Sigmoid colon (tissue), 7 donors: ENCODE data around the gene CCDC138. TPM values are rescaled to one million over a fixed set of nuclear protein-coding genes. Genes with fewer than 3 reads are reported as not detected.

Experiments
- DNase-seq: peaks from one replicate; pipeline ENCODE4 v3.0.0-alpha.2; 2019
- H3K27ac ChIP-seq, 4 donors: fragments of 200-600 bp; sonication (generic); one replicate each; pipeline ENCODE4 v1.5.1; 2016 to 2019; ENCODE audit warnings: mild to moderate bottlenecking in 1 of 4
- H3K27me3 ChIP-seq, 3 donors: fragments of 200-600 bp; sonication (generic); one replicate each; pipeline ENCODE4 v1.5.1; 2019; ENCODE audit warnings: mild to moderate bottlenecking in 1 of 3
- H3K36me3 ChIP-seq, 4 donors: fragments of 200-600 bp; sonication (generic); one replicate each; pipeline ENCODE4 v1.5.1; 2016 to 2019
- H3K4me1 ChIP-seq, 4 donors: fragments of 200-600 bp; sonication (generic); one replicate each; pipeline ENCODE4 v1.5.1; 2017 to 2019
- H3K4me3 ChIP-seq, 4 donors: fragments of 200-600 bp; sonication (generic); one replicate each; pipeline ENCODE4 v1.5.1; 2017 to 2019; ENCODE audit warnings: mild to moderate bottlenecking in 2 of 4, moderate library complexity in 1 of 4
- H3K9me3 ChIP-seq, 4 donors: fragments of 200-600 bp in 3 of 4; sonication (generic) in 3 of 4; one replicate each; pipeline versions ENCODE4 v1.5.1 to v1.6.1; 2013 to 2019
- CTCF ChIP-seq, 4 experiments: fragments of 450-650 bp in 3 of 4; fragments of 200-600 bp in 1 of 4; IDR thresholded peaks; one replicate each; pipeline ENCODE4 v1.5.1; 2016 to 2019; ENCODE audit warnings: antibody characterized with exemption in 4 of 4, mild to moderate bottlenecking in 3 of 4, moderate library complexity in 2 of 4
- EP300 ChIP-seq, 4 donors: sonication (generic); formaldehyde crosslinking; IDR thresholded peaks; one replicate each; pipeline ENCODE4 v1.6.1; 2017; ENCODE audit warnings: antibody characterized with exemption in 4 of 4
- POLR2A ChIP-seq, 2 donors: fragments of 450-650 bp; IDR thresholded peaks; one replicate each; pipeline ENCODE4 v1.6.1; 2016; ENCODE audit warnings: antibody characterized with exemption in 2 of 2, mild to moderate bottlenecking in 2 of 2, moderate library complexity in 2 of 2
- POLR2AphosphoS5 ChIP-seq, 4 donors: sonication (generic); formaldehyde crosslinking; IDR thresholded peaks; one replicate each; pipeline ENCODE4 v1.6.1; 2017; ENCODE audit warnings: antibody characterized with exemption in 4 of 4
- WGBS, 2 donors: extraction: QIAGEN DNeasy Blood & Tissue Kit; methylation state at CpG; one replicate each; pipeline ENCODE4 v1.1.7; 2013; 5-methylcytosine and 5-hydroxymethylcytosine counted together
- intact Hi-C: fragments of 100-400 bp; cut with DNase I; formaldehyde crosslinking; loops from one replicate; pipeline ENCODE4 v1.15.1; 2023
- polyA plus RNA-seq, 3 donors: library from polyadenylated mRNA; stranded (reverse); fragments of 200-250 nt; gene quantifications; one replicate each; pipeline ENCODE4 v1.2.3, GENCODE V29; 2013
- total RNA-seq, 4 donors: library from RNA; depleted of rRNA; stranded (reverse); fragments of >200 nt; gene quantifications; one replicate each; pipeline ENCODE4 v1.1.0, GENCODE V29; 2016
- donor health status: healthy with polysubstance abuse.
- donor health status: Bipolar disorder and iron deficiency.
- donor health status: healthy.

Gene CCDC138
- total and polyA plus RNA-seq, 7 donors: 1.8 to 4.2 (median 3.1) TPM

- H3K9me3 ChIP-seq: peaks cover 0 to 5% (median 4%) of the 10 kb centered on the region in 4 donors
- intact Hi-C loops: no loop called here
- TF ChIP-seq POLR2AphosphoS5 (IDR thresholded peaks at IDR 0.05) (no peak), POLR2A (IDR thresholded peaks at IDR 0.05) (no peak), CTCF (IDR thresholded peaks at IDR 0.05) (no peak), EP300 (IDR thresholded peaks at IDR 0.05) (no peak)
- no peak overlapping the region for H3K4me3 ChIP-seq
- WGBS, 2 donors: 83 to 87% methylated on average over 1 of the region's 1 CpG
- no peak for DNase-seq
- H3K27me3 ChIP-seq: no peaks in the 10 kb centered on the region
- no peaks in the 10 kb centered on the region for H3K4me1 ChIP-seq
- no peak overlapping the region for H3K27ac ChIP-seq
- H3K36me3 ChIP-seq: no peaks in the 10 kb centered on the region
Measured at GRCh38 chr2:108805782-108806181, 19.2 kb downstream of the CCDC138 start.

GRCh38 chr2:108806371-108807113 lies 20.0 kb downstream of the CCDC138 start:
- WGBS, 2 donors: 75 to 92% methylated on average over 6 of the region's 6 CpGs

GRCh38 chr2:108809936-108810335 lies 23.4 kb downstream of the CCDC138 start:
- H3K36me3 ChIP-seq: peaks cover 0 to 10% (median 0%) of the 10 kb centered on the region in 4 donors
- intact Hi-C loops: no loop called here
- TF ChIP-seq CTCF (IDR thresholded peaks at IDR 0.05) (no peak), EP300 (IDR thresholded peaks at IDR 0.05) (no peak), POLR2AphosphoS5 (IDR thresholded peaks at IDR 0.05) (no peak), POLR2A (IDR thresholded peaks at IDR 0.05) (no peak)
- DNase-seq: no peak
- H3K9me3 ChIP-seq: peaks cover 0 to 5% (median 4%) of the 10 kb centered on the region in 4 donors
- H3K4me1 ChIP-seq: no peaks in the 10 kb centered on the region
- H3K27ac ChIP-seq: no peak overlapping the region
- 97 to 99% methylated on average over 3 of the region's 3 CpGs for WGBS, 2 donors
- H3K4me3 ChIP-seq: no peak overlapping the region
- no peaks in the 10 kb centered on the region for H3K27me3 ChIP-seq

More at GRCh38 chr2:108806371-108807113, 20.0 kb downstream of the CCDC138 start:
- Histone ChIP-seq H3K27ac (no peak overlapping the region), H3K36me3 (no peaks in the 10 kb centered on the region), H3K27me3 (no peaks in the 10 kb centered on the region), H3K4me3 (no peak overlapping the region), H3K4me1 (no peaks in the 10 kb centered on the region), H3K9me3 (peaks cover 0 to 5% (median 4%) of the 10 kb centered on the region in 4 donors)
- DNase-seq: no peak
- no peak for TF ChIP-seq POLR2A (IDR thresholded peaks at IDR 0.05)
- TF ChIP-seq EP300 (IDR thresholded peaks at IDR 0.05): no peak
- TF ChIP-seq POLR2AphosphoS5 (IDR thresholded peaks at IDR 0.05): no peak
- no peak for TF ChIP-seq CTCF (IDR thresholded peaks at IDR 0.05)
- intact Hi-C loops: no loop called here

- WGBS, 2 donors: 96 to 98% methylated on average over 4 of the region's 4 CpGs
Measured at GRCh38 chr2:108810993-108811957, 24.7 kb downstream of the CCDC138 start.

More at GRCh38 chr2:108810993-108811957, 24.7 kb downstream of the CCDC138 start:
- no peaks in the 10 kb centered on the region for H3K27me3 ChIP-seq
- no peak for TF ChIP-seq POLR2A (IDR thresholded peaks at IDR 0.05)
- TF ChIP-seq EP300 (IDR thresholded peaks at IDR 0.05): no peak
- TF ChIP-seq CTCF (IDR thresholded peaks at IDR 0.05): no peak
- TF ChIP-seq POLR2AphosphoS5 (IDR thresholded peaks at IDR 0.05): no peak
- intact Hi-C loops: no loop called here
- peaks cover 0 to 5% (median 4%) of the 10 kb centered on the region in 4 donors for H3K9me3 ChIP-seq
- H3K27ac ChIP-seq: no peak overlapping the region
- no peaks in the 10 kb centered on the region for H3K4me1 ChIP-seq
- peaks cover 0 to 14% (median 1%) of the 10 kb centered on the region in 4 donors for H3K36me3 ChIP-seq
- H3K4me3 ChIP-seq: no peak overlapping the region
- no peak for DNase-seq
